DOHH2 (cell line): ENCODE results near the gene RBM20.

ENCODE experiments used
- H3F3A ChIP-seq: fragments of 200-600 bp; sonication (generic), shearing (Covaris generic); 2 replicates; pipeline ENCODE4 v1.6.0; 2016; ENCODE audit warnings: antibody characterized with exemption, mild to moderate bottlenecking; ENCODE audit not compliant: control insufficient read depth, insufficient read depth
- H3K27ac ChIP-seq: fragments of 200-600 bp; sonication (generic); 2 replicates; pipeline ENCODE4 v1.5.1; 2014; ENCODE audit warnings: low read depth, mild to moderate bottlenecking, low read length, moderate library complexity
- H3K27me3 ChIP-seq: fragments of 200-600 bp; sonication (generic); 2 replicates; pipeline ENCODE4 v1.6.1; 2014; ENCODE audit warnings: mild to moderate bottlenecking, low read length, mixed read lengths; ENCODE audit not compliant: control insufficient read depth
- H3K36me3 ChIP-seq: fragments of 200-600 bp; sonication (generic); 2 replicates; pipeline ENCODE4 v1.6.1; 2014; ENCODE audit warnings: mild to moderate bottlenecking, low read length, moderate library complexity, mixed read lengths; ENCODE audit not compliant: control insufficient read depth
- H3K4me1 ChIP-seq: fragments of 200-600 bp; sonication (generic); 2 replicates; pipeline ENCODE4 v1.6.1; 2014; ENCODE audit warnings: mild to moderate bottlenecking, low read length, mixed read lengths; ENCODE audit not compliant: control insufficient read depth
- H3K4me2 ChIP-seq: fragments of 200-600 bp; sonication (generic); 2 replicates; pipeline ENCODE4 v1.6.0; 2014; ENCODE audit warnings: mild to moderate bottlenecking, low read length, moderate library complexity
- H3K4me3 ChIP-seq: fragments of 200-600 bp; sonication (generic); 2 replicates; pipeline ENCODE4 v1.5.1; 2014; ENCODE audit warnings: mild to moderate bottlenecking, low read length, mixed read lengths
- H3K79me2 ChIP-seq: fragments of 200-600 bp; sonication (generic); 2 replicates; pipeline ENCODE4 v1.6.1; 2014; ENCODE audit warnings: mild to moderate bottlenecking, low read length, mixed read lengths; ENCODE audit not compliant: control insufficient read depth
- H3K9me2 ChIP-seq: fragments of 200-600 bp; sonication (generic); replicated peaks from 2 replicates; pipeline ENCODE4 v1.6.1; 2014; ENCODE audit warnings: mild to moderate bottlenecking, low read length, mixed read lengths; ENCODE audit not compliant: control insufficient read depth
- H3K9me3 ChIP-seq: fragments of 200-600 bp; sonication (generic); 2 replicates; pipeline ENCODE4 v1.6.1; 2014; ENCODE audit warnings: antibody characterized with exemption, low read length, mixed read lengths; ENCODE audit not compliant: control insufficient read depth, insufficient read depth
- H4K20me1 ChIP-seq: fragments of 200-600 bp; sonication (generic); 2 replicates; pipeline ENCODE4 v1.6.0; 2014; ENCODE audit warnings: low read depth, mild to moderate bottlenecking, antibody characterized with exemption, low read length, moderate library complexity; ENCODE audit not compliant: control insufficient read depth, insufficient read depth
- EZH2phosphoT487 ChIP-seq: fragments of 200-600 bp; sonication (generic); IDR thresholded peaks from 2 replicates; pipeline ENCODE4 v1.6.1; 2017; ENCODE audit warnings: borderline replicate concordance, mild to moderate bottlenecking, antibody characterized with exemption, low read length, moderate library complexity, mixed read lengths
- TF ChIP-seq, protein P1 (sequence below): fragments of 200-600 bp; sonication (generic); IDR thresholded peaks from one replicate; pipeline ENCODE4 v1.5.1; 2014; ENCODE audit warnings: antibody characterized with exemption, mild to moderate bottlenecking, low read depth, low read length; ENCODE audit not compliant: poor library complexity, severe bottlenecking

The RBM20 gene

DNA sequence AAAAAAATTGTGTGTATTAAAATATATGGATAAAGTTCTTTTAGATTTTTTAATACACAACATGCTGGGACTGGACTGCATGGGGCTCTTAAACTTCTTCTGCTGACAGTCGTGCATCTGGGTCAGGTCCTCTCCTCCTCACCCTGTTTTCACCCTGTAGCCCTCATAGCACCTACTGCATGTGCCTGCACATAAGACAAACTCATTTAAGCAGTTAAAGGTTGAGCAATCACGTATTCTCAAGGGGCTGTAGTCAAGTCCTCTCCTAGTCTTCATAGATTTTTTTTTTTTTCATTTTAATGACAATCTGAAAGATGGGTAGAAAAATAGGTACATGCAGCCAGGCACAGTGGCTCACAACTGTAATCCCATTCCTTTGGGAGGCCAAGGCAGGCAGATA, 204.0 kb downstream of the RBM20 start:
- H3K9me2 ChIP-seq = no peaks in the 10 kb centered on the region
- no peaks in the 10 kb centered on the region for H4K20me1 ChIP-seq
- H3K79me2 ChIP-seq = 0 out of 2 replicates have a peak, but pooled peaks cover 6% of the 10 kb centered on the region
- H3K4me3 ChIP-seq = no peak overlapping the region
- H3K36me3 ChIP-seq = no peaks in the 10 kb centered on the region
- H3K9me3 ChIP-seq = no peaks in the 10 kb centered on the region
- peaks cover 7% of the 10 kb centered on the region; the same call in 1 of the 2 replicates for H3F3A ChIP-seq
- no peaks in the 10 kb centered on the region for H3K27me3 ChIP-seq
- no peak overlapping the region for H3K4me2 ChIP-seq
- H3K27ac ChIP-seq = no peak overlapping the region
- H3K4me1 ChIP-seq = peaks cover 75% of the 10 kb centered on the region
- TF ChIP-seq, protein P1, sequence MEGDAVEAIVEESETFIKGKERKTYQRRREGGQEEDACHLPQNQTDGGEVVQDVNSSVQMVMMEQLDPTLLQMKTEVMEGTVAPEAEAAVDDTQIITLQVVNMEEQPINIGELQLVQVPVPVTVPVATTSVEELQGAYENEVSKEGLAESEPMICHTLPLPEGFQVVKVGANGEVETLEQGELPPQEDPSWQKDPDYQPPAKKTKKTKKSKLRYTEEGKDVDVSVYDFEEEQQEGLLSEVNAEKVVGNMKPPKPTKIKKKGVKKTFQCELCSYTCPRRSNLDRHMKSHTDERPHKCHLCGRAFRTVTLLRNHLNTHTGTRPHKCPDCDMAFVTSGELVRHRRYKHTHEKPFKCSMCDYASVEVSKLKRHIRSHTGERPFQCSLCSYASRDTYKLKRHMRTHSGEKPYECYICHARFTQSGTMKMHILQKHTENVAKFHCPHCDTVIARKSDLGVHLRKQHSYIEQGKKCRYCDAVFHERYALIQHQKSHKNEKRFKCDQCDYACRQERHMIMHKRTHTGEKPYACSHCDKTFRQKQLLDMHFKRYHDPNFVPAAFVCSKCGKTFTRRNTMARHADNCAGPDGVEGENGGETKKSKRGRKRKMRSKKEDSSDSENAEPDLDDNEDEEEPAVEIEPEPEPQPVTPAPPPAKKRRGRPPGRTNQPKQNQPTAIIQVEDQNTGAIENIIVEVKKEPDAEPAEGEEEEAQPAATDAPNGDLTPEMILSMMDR = no peak
- no peak for TF ChIP-seq EZH2phosphoT487

DNA sequence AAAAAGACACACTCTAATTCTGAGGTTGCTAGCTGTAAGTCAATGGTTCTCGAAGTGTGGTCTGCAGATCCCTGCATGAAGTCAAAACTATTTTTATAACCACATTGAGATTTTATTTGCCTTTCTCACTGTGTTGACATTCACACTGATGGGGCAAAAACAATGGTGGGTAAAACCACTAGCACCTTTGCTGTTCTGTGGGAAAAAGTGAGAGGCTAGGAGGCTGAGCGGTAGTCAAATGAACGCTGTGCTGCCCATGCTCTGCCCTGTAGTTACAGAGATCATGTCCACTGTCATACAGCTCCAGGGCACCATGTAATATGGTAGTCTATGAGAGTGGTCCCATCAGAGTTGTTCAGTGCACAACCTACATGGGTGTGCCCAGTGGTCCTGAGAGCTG, 206.0 kb downstream of the RBM20 start:
- TF ChIP-seq EZH2phosphoT487 = no peak
- TF ChIP-seq, protein P1 = no peak
- Histone ChIP-seq H3K4me3 (no peak overlapping the region), H3K4me1 (peaks cover 74% of the 10 kb centered on the region), H4K20me1 (no peaks in the 10 kb centered on the region), H3K36me3 (no peaks in the 10 kb centered on the region), H3K9me3 (no peaks in the 10 kb centered on the region; the same call in 1 of the 2 replicates), H3K27me3 (no peaks in the 10 kb centered on the region), H3K27ac (no peak overlapping the region), H3K9me2 (no peaks in the 10 kb centered on the region), H3K4me2 (no peak overlapping the region), H3K79me2 (no peaks in the 10 kb centered on the region), H3F3A (peaks cover 3% of the 10 kb centered on the region)

DNA sequence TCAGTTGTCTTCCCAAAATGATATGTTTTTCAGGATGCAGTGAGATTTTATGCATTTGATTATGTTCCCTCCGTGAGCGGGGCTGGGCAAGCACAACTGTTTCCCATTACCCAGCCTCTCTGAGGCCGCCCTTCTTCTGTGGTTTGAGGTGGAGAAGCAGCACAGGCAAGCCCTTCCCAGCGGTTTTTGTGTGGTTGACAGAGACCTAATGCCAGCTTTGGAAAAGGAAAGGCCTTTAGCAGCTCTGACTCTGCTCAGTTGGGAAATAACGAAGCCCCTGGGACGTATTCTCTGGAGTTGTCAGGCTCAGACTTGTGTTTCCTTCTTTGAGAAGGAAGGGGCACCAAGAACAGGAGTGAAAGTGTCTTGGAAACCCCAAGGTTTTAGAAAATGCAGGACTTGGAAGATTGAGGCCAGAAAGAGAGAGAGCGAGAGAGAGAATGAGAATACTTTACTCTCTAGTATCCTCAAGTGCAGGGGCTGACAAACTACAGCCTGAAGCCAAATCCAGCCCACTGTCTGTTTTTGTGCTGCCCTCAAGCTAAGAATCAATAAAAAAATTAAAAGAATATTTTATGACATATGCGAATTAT, 207.0 kb downstream of the RBM20 start:
- Histone ChIP-seq H3K79me2 (no peaks in the 10 kb centered on the region), H3F3A (peaks cover 5% of the 10 kb centered on the region), H4K20me1 (no peaks in the 10 kb centered on the region), H3K4me1 (peaks cover 68% of the 10 kb centered on the region), H3K4me3 (no peak overlapping the region), H3K36me3 (no peaks in the 10 kb centered on the region), H3K27ac (no peak overlapping the region), H3K27me3 (no peaks in the 10 kb centered on the region), H3K9me2 (no peaks in the 10 kb centered on the region), H3K4me2 (no peak overlapping the region), H3K9me3 (no peaks in the 10 kb centered on the region; the same call in 1 of the 2 replicates)
- TF ChIP-seq EZH2phosphoT487 = no peak
- TF ChIP-seq, protein P1 = no peak
